Lung (tissue), 12 donors: Measurements from ENCODE around the gene SNX5. TPM values are rescaled to one million over a fixed set of nuclear protein-coding genes. Genes with fewer than 3 reads are reported as not detected.

Source experiments
- ATAC-seq: fragments of 200-7000 bp; cut with Tn5 transposase; one replicate; pipeline ENCODE4 v1.9.1; 2020; ENCODE audit warnings: moderate number of reproducible peaks; ENCODE audit not compliant: insufficient read depth, low FRiP score
- DNase-seq, 3 donors: peaks; one replicate each; pipeline ENCODE4 v3.0.0-alpha.2; 2013 to 2017
- H3K27ac ChIP-seq, 2 donors: one replicate each; pipeline ENCODE4 v1.5.1; 2013; ENCODE audit warnings: mild to moderate bottlenecking in 2 of 2, moderate library complexity in 2 of 2, control low read depth in 1 of 2, inconsistent platforms in 1 of 2, low read depth in 1 of 2, low read length in 1 of 2
- H3K27me3 ChIP-seq, 3 donors: one replicate each; pipeline ENCODE4 v1.5.1; 2013; ENCODE audit warnings: low read length in 2 of 3; ENCODE audit not compliant: control insufficient read depth in 3 of 3, insufficient read depth in 3 of 3
- H3K36me3 ChIP-seq, 4 donors: one replicate each; pipeline ENCODE4 v1.5.1; 2013; ENCODE audit warnings: low read length in 4 of 4, mild to moderate bottlenecking in 1 of 4, moderate library complexity in 1 of 4; ENCODE audit not compliant: control insufficient read depth in 4 of 4, insufficient read depth in 4 of 4
- H3K4me1 ChIP-seq, 5 donors: one replicate each; pipeline ENCODE4 v1.5.1; 2013; ENCODE audit warnings: low read length in 5 of 5, mild to moderate bottlenecking in 2 of 5, moderate library complexity in 1 of 5; ENCODE audit not compliant: control insufficient read depth in 5 of 5, insufficient read depth in 5 of 5
- H3K4me3 ChIP-seq: one replicate; pipeline ENCODE4 v1.5.1; 2013; ENCODE audit warnings: mild to moderate bottlenecking, control low read depth, moderate library complexity
- H3K9ac ChIP-seq, 2 donors: one replicate each; pipeline ENCODE4 v1.5.1; 2013; ENCODE audit warnings: low read length in 2 of 2, control low read depth in 1 of 2; ENCODE audit not compliant: insufficient read depth in 1 of 2
- H3K9me3 ChIP-seq, 4 donors: one replicate each; pipeline ENCODE4 v1.5.1; 2013; ENCODE audit warnings: low read length in 3 of 4, mild to moderate bottlenecking in 1 of 4, moderate library complexity in 1 of 4; ENCODE audit not compliant: control insufficient read depth in 4 of 4, insufficient read depth in 3 of 4
- WGBS, 2 donors: extraction: QIAGEN DNeasy Blood & Tissue Kit; methylation state at CpG; one replicate each; pipeline ENCODE4 v1.1.7; 2013; 5-methylcytosine and 5-hydroxymethylcytosine counted together
- polyA plus RNA-seq, 2 donors: library from polyadenylated mRNA; stranded (reverse); fragments of 200-250 nt; gene quantifications; one replicate each; pipeline ENCODE4 v1.2.1, GENCODE V29; 2013
- total RNA-seq, 2 donors: library from RNA; depleted of rRNA in 1 of 2; stranded (reverse); fragments of >200 nt in 1 of 2; gene quantifications; one replicate each; pipeline ENCODE4 v1.2.1, GENCODE V29; 2014 to 2021
- TF ChIP-seq, protein P1 (sequence below): IDR thresholded peaks from 2 replicates; pipeline ENCODE4 v1.5.1; 2012; ENCODE audit warnings: mild to moderate bottlenecking; ENCODE audit errors: control extremely low read depth, extremely low read depth
- donor health status: control.
- donor health status: control.
- donor health status: Bipolar disorder and iron deficiency.
- donor health status: healthy.
- donor health status: DM: yes; HTN: yes; CAD: no.

SNX5 gene
- total and polyA plus RNA-seq, 4 donors = 66.6 to 194 (median 86.7) TPM

DNA sequence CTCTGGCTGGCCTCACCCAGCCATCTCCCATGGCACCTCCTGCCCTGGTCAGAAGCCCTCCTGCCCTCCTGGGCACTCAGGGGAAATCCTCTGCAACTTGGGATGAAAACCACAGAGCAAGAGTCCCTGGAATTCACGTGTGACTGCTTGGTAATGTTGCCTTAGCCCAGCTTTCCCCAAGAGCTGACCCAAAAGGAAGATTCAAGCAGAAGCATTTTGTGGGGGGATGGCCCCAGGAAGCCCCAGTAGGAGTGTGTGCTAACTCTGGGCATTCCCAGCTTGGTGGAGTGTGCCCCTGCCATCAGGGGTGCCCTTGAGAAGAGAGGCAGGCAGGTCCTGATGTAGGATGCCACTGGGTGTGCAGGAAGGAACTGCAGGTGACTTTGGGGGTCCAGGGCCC is 35.5 kb downstream of the SNX5 start:
- ATAC-seq = no peak
- Histone ChIP-seq H3K4me3 (no peak overlapping the region), H3K4me1 (peaks cover 0 to 61% (median 33%) of the 10 kb centered on the region in 5 donors), H3K9ac (no peak overlapping the region), H3K9me3 (peaks cover 0 to 2% (median 0%) of the 10 kb centered on the region in 4 donors), H3K27me3 (no peaks in the 10 kb centered on the region), H3K27ac (no peak overlapping the region), H3K36me3 (no peaks in the 10 kb centered on the region)
- 83 to 85% methylated on average over 1 of the region's 1 CpG for WGBS, 2 donors
- no peak for DNase-seq
- TF ChIP-seq, protein P1, sequence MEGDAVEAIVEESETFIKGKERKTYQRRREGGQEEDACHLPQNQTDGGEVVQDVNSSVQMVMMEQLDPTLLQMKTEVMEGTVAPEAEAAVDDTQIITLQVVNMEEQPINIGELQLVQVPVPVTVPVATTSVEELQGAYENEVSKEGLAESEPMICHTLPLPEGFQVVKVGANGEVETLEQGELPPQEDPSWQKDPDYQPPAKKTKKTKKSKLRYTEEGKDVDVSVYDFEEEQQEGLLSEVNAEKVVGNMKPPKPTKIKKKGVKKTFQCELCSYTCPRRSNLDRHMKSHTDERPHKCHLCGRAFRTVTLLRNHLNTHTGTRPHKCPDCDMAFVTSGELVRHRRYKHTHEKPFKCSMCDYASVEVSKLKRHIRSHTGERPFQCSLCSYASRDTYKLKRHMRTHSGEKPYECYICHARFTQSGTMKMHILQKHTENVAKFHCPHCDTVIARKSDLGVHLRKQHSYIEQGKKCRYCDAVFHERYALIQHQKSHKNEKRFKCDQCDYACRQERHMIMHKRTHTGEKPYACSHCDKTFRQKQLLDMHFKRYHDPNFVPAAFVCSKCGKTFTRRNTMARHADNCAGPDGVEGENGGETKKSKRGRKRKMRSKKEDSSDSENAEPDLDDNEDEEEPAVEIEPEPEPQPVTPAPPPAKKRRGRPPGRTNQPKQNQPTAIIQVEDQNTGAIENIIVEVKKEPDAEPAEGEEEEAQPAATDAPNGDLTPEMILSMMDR = no peak

DNA sequence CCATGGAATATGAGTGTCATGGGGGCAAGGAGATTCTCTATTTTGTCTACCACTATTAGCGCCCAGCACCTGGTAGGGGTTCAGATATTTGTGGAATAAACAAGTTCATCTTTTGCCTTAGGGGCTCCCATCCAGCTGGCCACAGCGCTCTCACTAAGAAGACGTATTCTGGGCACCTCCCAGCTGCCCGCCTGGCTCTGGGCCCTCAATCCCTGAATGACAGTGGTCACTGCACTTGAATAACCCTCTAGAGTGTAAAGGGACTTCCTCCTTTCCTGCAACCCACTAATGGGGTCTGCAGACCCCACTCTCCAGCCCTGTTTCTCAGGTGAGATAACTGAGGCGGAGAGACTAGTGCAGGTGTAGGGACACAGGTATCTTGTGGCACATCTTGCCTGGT is 36.2 kb downstream of the SNX5 start:
- H3K27me3 ChIP-seq = no peaks in the 10 kb centered on the region
- peaks cover 0 to 54% (median 26%) of the 10 kb centered on the region in 5 donors for H3K4me1 ChIP-seq
- H3K9ac ChIP-seq = no peak overlapping the region
- WGBS, 2 donors = 90 to 95% methylated on average over 5 of the region's 5 CpGs
- H3K9me3 ChIP-seq = peaks cover 0 to 2% (median 0%) of the 10 kb centered on the region in 4 donors
- H3K27ac ChIP-seq = no peak overlapping the region
- peak in 1 of 3 donors; percentile 35 for DNase-seq
- no peak for ATAC-seq
- no peaks in the 10 kb centered on the region for H3K36me3 ChIP-seq
- TF ChIP-seq, protein P1 = no peak
- H3K4me3 ChIP-seq = no peak overlapping the region

DNA sequence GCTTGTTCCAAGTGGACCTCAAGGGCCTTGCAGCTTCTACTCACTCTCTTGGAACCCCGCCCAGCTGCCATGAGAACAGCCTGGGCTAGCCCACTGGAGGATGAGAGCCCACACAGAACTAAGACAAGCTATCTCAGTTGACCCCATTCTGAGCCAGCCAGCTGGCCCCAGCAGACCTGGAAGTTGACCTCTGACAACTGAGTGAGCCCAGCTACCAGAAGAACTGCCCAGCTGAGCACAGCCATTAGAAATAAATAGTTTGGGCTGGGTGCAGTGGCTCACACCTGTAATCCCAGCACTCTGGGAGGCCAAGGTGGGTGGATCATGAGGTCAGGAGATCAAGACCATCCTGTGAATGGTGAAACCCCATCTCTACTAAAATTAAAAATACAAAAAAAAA is 37.1 kb downstream of the SNX5 start:
- TF ChIP-seq, protein P1 = no peak
- DNase-seq (no peak), ATAC-seq (no peak)
- H3K4me3 ChIP-seq = no peak overlapping the region
- 95 to 100% methylated on average over 1 of the region's 1 CpG for WGBS, 2 donors
- no peaks in the 10 kb centered on the region for H3K27me3 ChIP-seq
- no peak overlapping the region for H3K9ac ChIP-seq
- H3K36me3 ChIP-seq = no peaks in the 10 kb centered on the region
- H3K4me1 ChIP-seq = peaks cover 0 to 45% (median 18%) of the 10 kb centered on the region in 5 donors
- H3K9me3 ChIP-seq = peaks cover 0 to 2% (median 0%) of the 10 kb centered on the region in 4 donors
- no peak overlapping the region for H3K27ac ChIP-seq
